Astrocyte (in vitro differentiated cells and primary cell): Measurements from ENCODE around the gene NTM. TPM values are rescaled to one million over a fixed set of nuclear protein-coding genes. Genes with fewer than 3 reads are reported as not detected.

Source experiments
- DNase-seq: peaks from one replicate; pipeline ENCODE4 v3.0.0-alpha.2; 2010; ENCODE audit warnings: low read depth
- FAIRE-seq: peaks from 2 replicates; lab custom pipeline; 2011; peaks lifted over from hg19 to GRCh38; lab: Jason Lieb, UNC
- H2AFZ ChIP-seq: 2 replicates; pipeline ENCODE4 v1.6.0; 2012; ENCODE audit warnings: low read depth, low read length, inconsistent platforms
- H3K27ac ChIP-seq: 2 replicates; pipeline ENCODE4 v1.5.1; 2011; ENCODE audit warnings: low read depth, low read length, inconsistent platforms
- H3K27me3 ChIP-seq: 2 replicates; pipeline ENCODE4 v1.6.0; 2011; ENCODE audit warnings: low read length, inconsistent platforms; ENCODE audit not compliant: insufficient read depth
- H3K36me3 ChIP-seq: 2 replicates; pipeline ENCODE4 v1.5.1; 2011; ENCODE audit warnings: low read length, inconsistent platforms; ENCODE audit not compliant: insufficient read depth
- H3K4me1 ChIP-seq: 2 replicates; pipeline ENCODE4 v1.5.1; 2011; ENCODE audit warnings: low read length, inconsistent platforms; ENCODE audit not compliant: insufficient read depth
- H3K4me2 ChIP-seq: 2 replicates; pipeline ENCODE4 v1.6.0; 2012; ENCODE audit warnings: low read length, inconsistent platforms
- H3K4me3 ChIP-seq: 2 replicates; pipeline ENCODE4 v1.5.1; 2011; ENCODE audit warnings: low read depth, mild to moderate bottlenecking, low read length, inconsistent platforms; ENCODE audit not compliant: insufficient read depth
- H3K79me2 ChIP-seq: 2 replicates; pipeline ENCODE4 v1.6.0; 2012; ENCODE audit warnings: mild to moderate bottlenecking, low read length, inconsistent platforms; ENCODE audit not compliant: insufficient read depth
- H3K9ac ChIP-seq: 2 replicates; pipeline ENCODE4 v1.6.0; 2012; ENCODE audit warnings: mild to moderate bottlenecking, low read length, inconsistent platforms
- H3K9me3 ChIP-seq: 2 replicates; pipeline ENCODE4 v1.5.1; 2012; ENCODE audit warnings: low read depth, mild to moderate bottlenecking, low read length, inconsistent platforms; ENCODE audit not compliant: insufficient read depth
- H4K20me1 ChIP-seq: 2 replicates; pipeline ENCODE4 v1.6.0; 2012; ENCODE audit warnings: low read length, inconsistent platforms; ENCODE audit not compliant: insufficient read depth
- H3K27ac Mint-ChIP-seq: one replicate; pipeline ENCODE4 v1.8.0; 2021; ENCODE audit warnings: mild to moderate bottlenecking, mixed read lengths; ENCODE audit not compliant: unreplicated experiment
- H3K27me3 Mint-ChIP-seq: one replicate; pipeline ENCODE4 v1.8.0; 2021; ENCODE audit warnings: low read depth, mixed read lengths; ENCODE audit not compliant: unreplicated experiment
- H3K36me3 Mint-ChIP-seq: one replicate; pipeline ENCODE4 v1.8.0; 2021; ENCODE audit warnings: low read depth, mixed read lengths; ENCODE audit not compliant: unreplicated experiment
- H3K4me1 Mint-ChIP-seq: one replicate; pipeline ENCODE4 v1.8.0; 2021; ENCODE audit warnings: low read depth, mixed read lengths; ENCODE audit not compliant: unreplicated experiment
- H3K4me3 Mint-ChIP-seq: one replicate; pipeline ENCODE4 v1.8.0; 2021; ENCODE audit warnings: mild to moderate bottlenecking, moderate library complexity, mixed read lengths; ENCODE audit not compliant: unreplicated experiment
- H3K9me3 Mint-ChIP-seq: one replicate; pipeline ENCODE4 v1.8.0; 2021; ENCODE audit warnings: mild to moderate bottlenecking, mixed read lengths; ENCODE audit not compliant: unreplicated experiment
- EZH2 ChIP-seq: IDR thresholded peaks from 2 replicates; pipeline ENCODE4 v1.6.1; 2012; ENCODE audit warnings: mild to moderate bottlenecking, low read length, inconsistent platforms; ENCODE audit not compliant: insufficient read depth
- total RNA-seq: library from RNA; stranded (reverse); gene quantifications from 2 replicates; pipeline ENCODE4 v1.2.1, GENCODE V29; 2021
- TF ChIP-seq, protein P1 (sequence below): IDR thresholded peaks from 2 replicates; pipeline ENCODE4 v1.5.1; 2011; ENCODE audit warnings: low read depth, mild to moderate bottlenecking, inconsistent platforms, low read length, moderate library complexity; ENCODE audit not compliant: insufficient read depth

NTM gene
- total RNA-seq, 1 donor from 2014 or later, result 98.2 TPM

DNA sequence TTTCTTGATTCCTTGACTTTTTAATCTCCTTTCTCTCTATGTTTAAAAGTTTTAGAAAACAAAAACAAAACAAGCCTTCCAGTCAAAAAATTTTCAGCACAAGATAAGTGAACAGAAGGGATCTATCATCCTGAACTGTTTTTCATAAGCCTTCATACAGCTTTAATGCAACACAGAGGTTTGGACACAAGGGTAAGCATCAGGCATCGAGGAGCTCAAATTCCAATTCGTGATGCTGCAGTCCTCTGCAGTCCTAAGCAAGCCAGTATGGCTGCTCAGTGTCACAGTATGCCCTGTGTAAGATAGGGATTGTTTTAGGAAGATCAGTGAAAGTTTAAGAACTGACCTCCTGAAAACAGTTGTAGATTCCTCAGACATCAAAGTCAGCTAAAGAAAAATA is 740.9 kb downstream of the NTM start:
- DNase-seq (peak; percentile 23), FAIRE-seq (no peak)
- Histone ChIP-seq H3K27me3 (no peaks in the 10 kb centered on the region), H3K27ac (peak overlapping the region; percentile 65), H3K9ac (peak overlapping the region; percentile 65), H3K9me3 (no peaks in the 10 kb centered on the region), H3K4me1 (peaks cover 46% of the 10 kb centered on the region), H3K4me3 (no peak overlapping the region), H3K36me3 (no peaks in the 10 kb centered on the region), H4K20me1 (no peaks in the 10 kb centered on the region), H3K4me2 (peak overlapping the region; percentile 68), H2AFZ (no peak overlapping the region), H3K79me2 (peaks cover 28% of the 10 kb centered on the region)
- H3K27ac Mint-ChIP-seq, result peak overlapping the region; percentile 68
- H3K4me3 Mint-ChIP-seq, result no peak overlapping the region
- peaks cover 14% of the 10 kb centered on the region for H3K36me3 Mint-ChIP-seq
- no peaks in the 10 kb centered on the region for H3K9me3 Mint-ChIP-seq
- no peak for TF ChIP-seq EZH2
- TF ChIP-seq, protein P1, sequence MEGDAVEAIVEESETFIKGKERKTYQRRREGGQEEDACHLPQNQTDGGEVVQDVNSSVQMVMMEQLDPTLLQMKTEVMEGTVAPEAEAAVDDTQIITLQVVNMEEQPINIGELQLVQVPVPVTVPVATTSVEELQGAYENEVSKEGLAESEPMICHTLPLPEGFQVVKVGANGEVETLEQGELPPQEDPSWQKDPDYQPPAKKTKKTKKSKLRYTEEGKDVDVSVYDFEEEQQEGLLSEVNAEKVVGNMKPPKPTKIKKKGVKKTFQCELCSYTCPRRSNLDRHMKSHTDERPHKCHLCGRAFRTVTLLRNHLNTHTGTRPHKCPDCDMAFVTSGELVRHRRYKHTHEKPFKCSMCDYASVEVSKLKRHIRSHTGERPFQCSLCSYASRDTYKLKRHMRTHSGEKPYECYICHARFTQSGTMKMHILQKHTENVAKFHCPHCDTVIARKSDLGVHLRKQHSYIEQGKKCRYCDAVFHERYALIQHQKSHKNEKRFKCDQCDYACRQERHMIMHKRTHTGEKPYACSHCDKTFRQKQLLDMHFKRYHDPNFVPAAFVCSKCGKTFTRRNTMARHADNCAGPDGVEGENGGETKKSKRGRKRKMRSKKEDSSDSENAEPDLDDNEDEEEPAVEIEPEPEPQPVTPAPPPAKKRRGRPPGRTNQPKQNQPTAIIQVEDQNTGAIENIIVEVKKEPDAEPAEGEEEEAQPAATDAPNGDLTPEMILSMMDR, result no peak
- H3K4me1 Mint-ChIP-seq, result peaks cover 39% of the 10 kb centered on the region
- H3K27me3 Mint-ChIP-seq, result no peaks in the 10 kb centered on the region

DNA sequence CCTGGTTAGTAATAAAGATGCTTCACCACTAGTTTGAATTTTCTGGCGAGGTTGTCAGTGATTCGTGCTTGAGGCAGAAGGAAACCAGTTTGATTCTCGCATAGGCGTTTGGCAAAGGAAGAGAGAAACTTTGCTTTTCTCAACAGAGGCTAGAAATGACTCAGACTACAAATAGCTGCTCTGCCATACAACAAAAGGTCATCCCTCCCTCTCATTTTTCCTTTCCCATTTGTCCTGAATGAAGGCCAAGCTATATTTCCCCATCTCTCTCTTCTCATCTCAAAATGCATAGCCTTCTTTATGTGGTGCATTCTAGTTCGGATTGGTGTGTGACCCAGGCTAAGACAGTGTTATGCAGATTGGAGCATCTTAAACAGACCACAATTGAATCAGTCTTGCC is 741.4 kb downstream of the NTM start:
- H3K4me1 Mint-ChIP-seq, result peaks cover 41% of the 10 kb centered on the region
- TF ChIP-seq EZH2, result no peak
- TF ChIP-seq, protein P1, result no peak
- peaks cover 32% of the 10 kb centered on the region for H3K79me2 ChIP-seq
- DNase-seq, result peak; percentile 92
- no peaks in the 10 kb centered on the region for H3K27me3 Mint-ChIP-seq
- H4K20me1 ChIP-seq, result no peaks in the 10 kb centered on the region
- H3K4me3 Mint-ChIP-seq, result no peak overlapping the region
- FAIRE-seq, result peak; percentile 100
- peak overlapping the region; percentile 68 for H3K27ac Mint-ChIP-seq
- peak overlapping the region; percentile 65 for H3K27ac ChIP-seq
- peaks cover 14% of the 10 kb centered on the region for H3K36me3 Mint-ChIP-seq
- H3K9me3 Mint-ChIP-seq, result no peaks in the 10 kb centered on the region
- no peak overlapping the region for H3K4me3 ChIP-seq
- peak overlapping the region; percentile 68 for H3K4me2 ChIP-seq
- peak overlapping the region; percentile 65 for H3K9ac ChIP-seq
- peaks cover 42% of the 10 kb centered on the region for H3K4me1 ChIP-seq
- H3K9me3 ChIP-seq, result no peaks in the 10 kb centered on the region
- no peaks in the 10 kb centered on the region for H3K36me3 ChIP-seq
- no peaks in the 10 kb centered on the region for H3K27me3 ChIP-seq
- H2AFZ ChIP-seq, result no peak overlapping the region

DNA sequence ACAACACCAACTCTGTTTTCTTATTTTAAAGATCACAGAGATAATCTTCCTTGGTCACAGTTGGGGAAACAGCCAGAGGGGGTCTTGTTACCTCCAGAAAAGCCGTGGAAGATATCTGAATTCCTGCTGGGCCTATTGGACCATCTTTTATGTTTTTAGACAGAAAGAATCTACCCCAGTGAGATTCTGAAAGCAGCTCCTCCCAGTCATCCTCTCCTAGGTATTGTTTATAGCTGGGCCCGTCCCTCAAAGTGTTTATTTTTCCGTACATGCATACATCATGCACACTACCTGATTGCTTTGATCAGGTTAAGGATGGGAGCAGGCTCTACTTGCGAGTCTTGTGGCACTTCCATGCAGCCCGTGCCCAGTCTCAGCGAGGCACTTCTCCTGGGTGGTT is 742.4 kb downstream of the NTM start:
- DNase-seq (no peak), FAIRE-seq (no peak)
- H3K4me1 Mint-ChIP-seq, result peaks cover 45% of the 10 kb centered on the region
- Histone ChIP-seq H3K27me3 (no peaks in the 10 kb centered on the region), H3K9ac (peak overlapping the region; percentile 31), H4K20me1 (no peaks in the 10 kb centered on the region), H3K4me3 (no peak overlapping the region), H3K36me3 (no peaks in the 10 kb centered on the region), H3K79me2 (peaks cover 35% of the 10 kb centered on the region), H2AFZ (no peak overlapping the region), H3K4me1 (peaks cover 42% of the 10 kb centered on the region), H3K4me2 (peak overlapping the region; percentile 68), H3K27ac (peak overlapping the region; percentile 65), H3K9me3 (no peaks in the 10 kb centered on the region)
- peaks cover 11% of the 10 kb centered on the region for H3K36me3 Mint-ChIP-seq
- H3K27me3 Mint-ChIP-seq, result no peaks in the 10 kb centered on the region
- H3K27ac Mint-ChIP-seq, result peak overlapping the region; percentile 49
- TF ChIP-seq EZH2, result no peak
- TF ChIP-seq, protein P1, result no peak
- no peak overlapping the region for H3K4me3 Mint-ChIP-seq
- H3K9me3 Mint-ChIP-seq, result no peaks in the 10 kb centered on the region
